Subcutaneous abdominal adipose tissue (tissue), 5 donors: ENCODE results near the gene CRYAA.
"Not testable (repeated sequence)": the region's sequence is repeated elsewhere in the genome, so short reads cannot be mapped to it uniquely, and the experiment has no call there.

Experiments used
- H3K27ac ChIP-seq: one replicate; pipeline ENCODE4 v1.7.0; 2013; ENCODE audit warnings: low read depth, mild to moderate bottlenecking, inconsistent platforms, low read length, moderate library complexity
- H3K27me3 ChIP-seq, 5 donors: one replicate each; pipeline ENCODE4 v1.7.0; 2013; ENCODE audit warnings: low read length in 5 of 5, inconsistent platforms in 1 of 5; ENCODE audit not compliant: control insufficient read depth in 5 of 5, insufficient read depth in 4 of 5
- H3K36me3 ChIP-seq, 5 donors: one replicate each; pipeline ENCODE4 v1.7.0; 2013; ENCODE audit warnings: low read length in 5 of 5; ENCODE audit not compliant: control insufficient read depth in 5 of 5, insufficient read depth in 5 of 5
- H3K4me1 ChIP-seq, 5 donors: one replicate each; pipeline ENCODE4 v1.7.0; 2013; ENCODE audit warnings: low read length in 5 of 5, mild to moderate bottlenecking in 3 of 5, moderate library complexity in 1 of 5; ENCODE audit not compliant: control insufficient read depth in 5 of 5, insufficient read depth in 5 of 5
- H3K4me3 ChIP-seq, 5 donors: one replicate each; pipeline ENCODE4 v1.7.0; 2013; ENCODE audit warnings: low read length in 5 of 5, low read depth in 1 of 5
- H3K9ac ChIP-seq, 5 donors: one replicate each; pipeline ENCODE4 v1.7.0; 2013; ENCODE audit warnings: low read length in 5 of 5, mild to moderate bottlenecking in 4 of 5, moderate library complexity in 3 of 5
- H3K9me3 ChIP-seq, 5 donors: one replicate each; pipeline ENCODE4 v1.7.0; 2013; ENCODE audit warnings: low read length in 5 of 5; ENCODE audit not compliant: control insufficient read depth in 5 of 5
- donor health status: healthy.
- donor health status: healthy.
- donor health status: healthy.
- donor health status: healthy.
- donor health status: healthy.

CRYAA gene

GRCh38 chr21:43161826-43162707 is 6.7 kb upstream of the CRYAA start:
- not testable (repeated sequence) for H3K4me3 ChIP-seq, H3K27ac ChIP-seq, H3K9me3 ChIP-seq, H3K9ac ChIP-seq, H3K27me3 ChIP-seq, H3K4me1 ChIP-seq, H3K36me3 ChIP-seq

DNA sequence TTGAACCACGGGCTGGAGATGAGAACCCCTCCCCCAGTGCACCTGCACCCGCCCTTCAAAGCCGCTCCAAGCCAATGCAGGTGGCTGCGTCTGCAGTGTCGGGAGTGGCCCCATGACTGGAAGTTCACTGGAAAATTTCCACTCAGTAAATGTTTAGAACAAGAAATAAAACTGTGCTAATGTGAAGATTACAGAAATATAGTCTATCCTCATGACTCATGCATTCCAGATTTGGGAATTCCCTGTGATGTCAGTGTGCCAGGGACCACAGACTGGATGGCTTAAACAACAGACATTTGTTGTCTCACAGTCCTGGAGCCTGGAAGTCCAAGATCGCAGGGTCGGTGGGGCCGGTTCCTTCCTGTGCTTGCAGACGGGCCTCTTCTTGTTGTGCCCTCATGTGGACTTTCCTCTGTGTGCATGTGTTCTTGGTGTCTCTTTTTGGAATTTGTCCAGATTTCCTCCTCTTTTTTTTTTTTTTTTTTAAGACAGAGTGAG is 6.1 kb upstream of the CRYAA start:
- H3K4me3 ChIP-seq, H3K9ac ChIP-seq, H3K4me1 ChIP-seq, H3K27ac ChIP-seq, H3K9me3 ChIP-seq, H3K36me3 ChIP-seq, H3K27me3 ChIP-seq: not testable (repeated sequence)

GRCh38 chr21:43164823-43165222 is 4.0 kb upstream of the CRYAA start:
- not testable (repeated sequence) for H3K27ac ChIP-seq, H3K9ac ChIP-seq, H3K27me3 ChIP-seq, H3K4me1 ChIP-seq, H3K36me3 ChIP-seq, H3K9me3 ChIP-seq, H3K4me3 ChIP-seq

GRCh38 chr21:43165734-43166133 is 3.1 kb upstream of the CRYAA start:
- not testable (repeated sequence) for H3K36me3 ChIP-seq, H3K9me3 ChIP-seq, H3K27ac ChIP-seq, H3K4me3 ChIP-seq, H3K9ac ChIP-seq, H3K4me1 ChIP-seq, H3K27me3 ChIP-seq

DNA sequence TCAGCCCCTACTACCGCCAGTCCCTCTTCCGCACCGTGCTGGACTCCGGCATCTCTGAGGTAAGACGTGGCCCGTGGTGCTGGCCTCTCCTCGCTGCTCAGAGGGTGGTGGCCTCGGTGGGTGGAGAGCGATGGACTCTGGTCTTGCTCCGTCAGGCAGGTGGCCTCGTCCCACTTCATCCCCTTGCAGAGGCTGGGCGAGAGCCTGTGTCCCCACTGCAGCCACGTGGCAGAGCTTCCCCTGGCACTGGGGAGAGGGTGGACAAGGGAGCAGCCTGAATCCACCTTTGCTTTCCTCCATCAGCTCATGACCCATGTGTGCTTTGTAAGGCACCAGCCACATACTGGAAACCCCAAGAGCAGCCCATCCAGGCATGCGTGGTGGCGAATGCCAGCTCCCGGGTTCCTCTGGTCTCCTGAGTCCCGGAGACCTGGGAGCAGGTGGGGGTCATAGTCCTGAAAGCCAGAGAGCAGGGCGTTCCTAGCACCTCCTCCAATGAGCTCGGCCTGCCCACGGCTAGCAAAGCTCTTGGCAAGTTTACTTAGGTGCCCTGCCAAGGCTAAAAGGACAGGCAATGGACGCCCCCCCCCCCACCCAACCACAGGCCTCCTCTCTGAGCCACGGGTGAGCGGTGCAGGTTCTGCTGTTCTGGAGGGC is 550 bp downstream of the CRYAA start:
- not testable (repeated sequence) for H3K9me3 ChIP-seq, H3K4me3 ChIP-seq, H3K36me3 ChIP-seq, H3K27me3 ChIP-seq, H3K9ac ChIP-seq, H3K27ac ChIP-seq, H3K4me1 ChIP-seq

GRCh38 chr21:43169891-43170290 is 1.1 kb downstream of the CRYAA start:
- not testable (repeated sequence) for H3K36me3 ChIP-seq, H3K27me3 ChIP-seq, H3K9me3 ChIP-seq, H3K4me1 ChIP-seq, H3K4me3 ChIP-seq, H3K27ac ChIP-seq, H3K9ac ChIP-seq

DNA sequence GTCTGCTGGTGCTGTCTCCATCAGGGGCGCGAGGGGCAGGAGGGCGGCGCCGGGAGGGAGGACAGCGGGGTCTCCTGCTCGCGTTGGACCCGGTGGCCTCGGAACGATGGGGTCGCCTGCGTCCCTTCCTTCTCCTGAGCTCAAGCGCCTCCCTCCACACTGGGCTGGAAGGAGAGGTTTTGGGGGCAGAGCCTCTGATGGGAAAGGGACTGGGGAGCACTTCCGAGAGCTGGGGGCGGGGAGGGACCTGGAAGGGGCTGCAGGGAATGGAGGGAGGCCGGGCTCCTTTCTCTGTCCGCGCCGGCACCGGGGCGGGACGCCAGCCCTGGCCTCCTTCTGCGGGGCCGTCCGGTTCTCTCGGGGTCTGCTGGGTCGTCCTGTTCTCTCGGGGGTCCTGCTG is 4.0 kb downstream of the CRYAA start:
- H3K9me3 ChIP-seq, H3K4me1 ChIP-seq, H3K4me3 ChIP-seq, H3K27ac ChIP-seq, H3K36me3 ChIP-seq, H3K27me3 ChIP-seq, H3K9ac ChIP-seq: not testable (repeated sequence)

- H3K9me3 ChIP-seq, H3K27ac ChIP-seq, H3K4me1 ChIP-seq, H3K36me3 ChIP-seq, H3K4me3 ChIP-seq, H3K27me3 ChIP-seq, H3K9ac ChIP-seq: not testable (repeated sequence)
These were observed 4.6 kb downstream of the CRYAA start for GRCh38 chr21:43173438-43173837.

DNA sequence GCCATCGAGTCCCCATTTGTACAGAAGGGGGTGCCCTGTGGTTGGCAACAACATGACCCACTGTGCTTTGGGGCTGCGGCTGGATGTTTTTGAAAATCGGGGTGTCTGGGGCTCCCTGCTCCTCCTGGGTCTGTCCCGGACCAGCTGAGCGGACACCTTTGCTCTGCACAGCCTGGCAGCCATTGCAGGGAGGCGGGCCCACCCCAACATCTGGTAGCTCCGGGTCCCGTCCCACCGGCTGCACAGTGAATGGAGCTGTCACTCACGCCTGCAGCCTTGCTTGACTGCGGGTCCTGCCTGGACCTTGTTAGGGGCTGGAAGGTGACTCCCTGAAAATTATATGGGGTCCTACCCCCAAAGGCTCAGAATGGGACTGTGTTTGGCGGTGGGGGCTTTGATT is 5.1 kb downstream of the CRYAA start:
- H3K4me1 ChIP-seq, H3K9ac ChIP-seq, H3K9me3 ChIP-seq, H3K27me3 ChIP-seq, H3K27ac ChIP-seq, H3K36me3 ChIP-seq, H3K4me3 ChIP-seq: not testable (repeated sequence)

DNA sequence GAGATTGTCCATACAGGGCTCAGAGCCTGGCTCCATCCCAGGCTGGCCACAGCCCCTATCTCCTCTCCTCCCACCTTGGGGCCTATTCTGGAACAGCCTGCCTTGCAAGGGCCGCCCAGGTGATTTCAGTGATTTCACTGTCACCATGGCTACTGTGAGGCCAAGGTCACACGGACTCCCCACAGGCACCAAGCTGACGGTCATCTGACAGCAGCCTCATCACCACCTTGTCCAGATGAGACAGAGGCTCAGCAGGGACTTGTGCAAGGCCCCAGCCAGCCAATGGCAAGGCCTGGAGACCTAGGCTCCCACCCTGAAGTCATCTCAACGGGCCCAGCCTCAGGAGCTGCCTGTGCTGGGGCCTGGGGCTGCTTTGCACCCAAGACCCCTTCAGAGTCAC is 6.2 kb downstream of the CRYAA start:
- not testable (repeated sequence) for H3K36me3 ChIP-seq, H3K9ac ChIP-seq, H3K4me3 ChIP-seq, H3K27ac ChIP-seq, H3K27me3 ChIP-seq, H3K9me3 ChIP-seq, H3K4me1 ChIP-seq
